Neutrophil (primary cell): ENCODE measurements around the gene LIPG.

Experiments
- H3K27ac ChIP-seq: fragments of 200-600 bp; sonication (generic); 2 replicates; pipeline ENCODE4 v1.5.1; 2016; ENCODE audit warnings: mild to moderate bottlenecking, moderate library complexity
- H3K27me3 ChIP-seq: fragments of 200-600 bp; sonication (generic); 2 replicates; pipeline ENCODE4 v1.6.0; 2016; ENCODE audit warnings: mild to moderate bottlenecking
- H3K36me3 ChIP-seq: fragments of 200-600 bp; sonication (generic); 2 replicates; pipeline ENCODE4 v1.5.1; 2017
- H3K4me1 ChIP-seq, 2 experiments: fragments of 200-600 bp in 1 of 2; sonication (generic) in 1 of 2; 1 replicate in 1 of 2; 2 replicates in 1 of 2; pipeline versions ENCODE4 v1.5.1 to v1.6.1; 2013 to 2016; ENCODE audit warnings: low read depth in 1 of 2, low read length in 1 of 2, mild to moderate bottlenecking in 1 of 2, moderate library complexity in 1 of 2; ENCODE audit not compliant: control insufficient read depth in 1 of 2, insufficient read depth in 1 of 2
- H3K4me3 ChIP-seq, 2 experiments: fragments of 200-600 bp in 1 of 2; sonication (generic) in 1 of 2; 1 replicate in 1 of 2; 2 replicates in 1 of 2; pipeline ENCODE4 v1.5.1; 2013 to 2016; ENCODE audit warnings: low read depth in 1 of 2, low read length in 1 of 2, mild to moderate bottlenecking in 1 of 2, moderate library complexity in 1 of 2
- H3K9me3 ChIP-seq: fragments of 200-600 bp; sonication (generic); 2 replicates; pipeline ENCODE4 v1.5.1; 2016
- CTCF ChIP-seq: fragments of 200-600 bp; sonication (generic); IDR thresholded peaks from 2 replicates; pipeline ENCODE4 v1.5.1; 2016; ENCODE audit warnings: antibody characterized with exemption

Gene LIPG

GRCh38 chr18:49612515-49613033 is 50.7 kb downstream of the LIPG start:
- no peaks in the 10 kb centered on the region for H3K36me3 ChIP-seq
- no peaks in the 10 kb centered on the region for H3K27me3 ChIP-seq
- H3K9me3 ChIP-seq, result no peaks in the 10 kb centered on the region
- TF ChIP-seq CTCF, result no peak
- H3K27ac ChIP-seq, result no peak overlapping the region
- H3K4me3 ChIP-seq, result no peak overlapping the region
- no peaks in the 10 kb centered on the region for H3K4me1 ChIP-seq

GRCh38 chr18:49613141-49613640 is 51.3 kb downstream of the LIPG start:
- no peak overlapping the region for H3K27ac ChIP-seq
- TF ChIP-seq CTCF, result no peak
- H3K4me3 ChIP-seq, result no peak overlapping the region

GRCh38 chr18:49613641-49614151 is 51.8 kb downstream of the LIPG start:
- Histone ChIP-seq H3K27me3 (no peaks in the 10 kb centered on the region), H3K4me1 (no peaks in the 10 kb centered on the region), H3K9me3 (no peaks in the 10 kb centered on the region), H3K4me3 (no peak overlapping the region), H3K36me3 (no peaks in the 10 kb centered on the region), H3K27ac (no peak overlapping the region)
- no peak for TF ChIP-seq CTCF

More at GRCh38 chr18:49613141-49613640, 51.3 kb downstream of the LIPG start:
- Histone ChIP-seq H3K27me3 (no peaks in the 10 kb centered on the region), H3K36me3 (no peaks in the 10 kb centered on the region), H3K9me3 (no peaks in the 10 kb centered on the region), H3K4me1 (no peaks in the 10 kb centered on the region)

GRCh38 chr18:49616618-49617328 is 54.9 kb downstream of the LIPG start:
- H3K9me3 ChIP-seq, result no peaks in the 10 kb centered on the region
- H3K4me1 ChIP-seq, result no peaks in the 10 kb centered on the region
- H3K4me3 ChIP-seq, result no peak overlapping the region
- H3K27ac ChIP-seq, result no peak overlapping the region
- no peaks in the 10 kb centered on the region for H3K36me3 ChIP-seq
- peaks cover 7% of the 10 kb centered on the region for H3K27me3 ChIP-seq
- TF ChIP-seq CTCF, result no peak

- Histone ChIP-seq H3K4me3 (no peak overlapping the region), H3K27me3 (peaks cover 12% of the 10 kb centered on the region), H3K9me3 (no peaks in the 10 kb centered on the region), H3K36me3 (no peaks in the 10 kb centered on the region), H3K4me1 (no peaks in the 10 kb centered on the region), H3K27ac (no peak overlapping the region)
- no peak for TF ChIP-seq CTCF
These were observed 55.5 kb downstream of the LIPG start for GRCh38 chr18:49617329-49617695.
